ENCODE results near the gene GRXCR1. TPM values are rescaled to one million over a fixed set of nuclear protein-coding genes. Genes with fewer than 3 reads are reported as not detected.

The GRXCR1 gene
- polyA plus RNA-seq, 1 donor (not counting 4 experiments of a cell fraction or from before 2014, with no cell fraction given), result not detected

DNA sequence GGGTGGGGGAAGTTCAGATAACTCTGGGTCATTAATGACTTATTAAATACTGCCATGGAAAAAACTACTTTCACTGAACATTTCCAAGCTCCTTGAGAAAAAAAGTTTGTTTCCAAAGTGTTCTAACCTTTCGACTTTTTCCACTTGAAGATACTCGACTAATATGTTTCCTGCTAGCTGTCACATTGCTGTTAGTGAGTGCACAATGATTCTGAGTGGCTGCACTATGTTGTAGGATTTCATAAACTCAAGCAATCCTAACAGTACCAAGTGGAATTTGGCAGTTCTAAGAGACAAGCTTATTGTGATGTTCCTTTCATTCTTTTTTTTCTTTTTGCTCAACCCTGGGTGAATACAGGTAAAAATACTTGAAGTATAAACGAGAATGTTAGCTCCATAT, 33.4 kb downstream of the GRXCR1 start:
- Histone ChIP-seq H3K79me2 (ENCODE audit: control insufficient read depth, insufficient read depth, low read length) (no peaks in the 10 kb centered on the region), H3K9ac (ENCODE audit: control insufficient read depth, extremely low read depth, insufficient read depth, low read length) (no peak overlapping the region), H2AFZ (ENCODE audit: control insufficient read depth, low read length) (no peak overlapping the region), H4K20me1 (ENCODE audit: control insufficient read depth, extremely low read depth, insufficient read depth, low read length) (no peaks in the 10 kb centered on the region), H3K9me1 (ENCODE audit: control insufficient read depth, extremely low read depth, insufficient read depth, low read length) (no peaks in the 10 kb centered on the region), H3K9me3 (ENCODE audit: control insufficient read depth, low read depth, low read length) (no peaks in the 10 kb centered on the region), H3K4me3 (ENCODE audit: control insufficient read depth in 2 of 3, extremely low read depth in 1 of 3, insufficient read depth in 2 of 3, low read depth in 1 of 3, low read length in 3 of 3) (no peak overlapping the region), H3K4me1 (ENCODE audit: control insufficient read depth, extremely low read depth, insufficient read depth, low read length) (no peaks in the 10 kb centered on the region), H3K4me2 (ENCODE audit: control insufficient read depth, extremely low read depth, insufficient read depth, low read depth, low read length) (no peak overlapping the region), H3K27ac (ENCODE audit: control insufficient read depth, insufficient read depth, low read length) (no peak overlapping the region), H3K27me3 (ENCODE audit: control insufficient read depth, extremely low read depth, insufficient read depth, low read length) (no peaks in the 10 kb centered on the region), H3K36me3 (ENCODE audit: control insufficient read depth in 2 of 2, extremely low read depth in 1 of 2, insufficient read depth in 2 of 2, low read length in 2 of 2) (no peaks in the 10 kb centered on the region)
- no peak for TF ChIP-seq EZH2 (IDR thresholded peaks at IDR 0.05; ENCODE audit: low read length)
- TF ChIP-seq, protein P1, sequence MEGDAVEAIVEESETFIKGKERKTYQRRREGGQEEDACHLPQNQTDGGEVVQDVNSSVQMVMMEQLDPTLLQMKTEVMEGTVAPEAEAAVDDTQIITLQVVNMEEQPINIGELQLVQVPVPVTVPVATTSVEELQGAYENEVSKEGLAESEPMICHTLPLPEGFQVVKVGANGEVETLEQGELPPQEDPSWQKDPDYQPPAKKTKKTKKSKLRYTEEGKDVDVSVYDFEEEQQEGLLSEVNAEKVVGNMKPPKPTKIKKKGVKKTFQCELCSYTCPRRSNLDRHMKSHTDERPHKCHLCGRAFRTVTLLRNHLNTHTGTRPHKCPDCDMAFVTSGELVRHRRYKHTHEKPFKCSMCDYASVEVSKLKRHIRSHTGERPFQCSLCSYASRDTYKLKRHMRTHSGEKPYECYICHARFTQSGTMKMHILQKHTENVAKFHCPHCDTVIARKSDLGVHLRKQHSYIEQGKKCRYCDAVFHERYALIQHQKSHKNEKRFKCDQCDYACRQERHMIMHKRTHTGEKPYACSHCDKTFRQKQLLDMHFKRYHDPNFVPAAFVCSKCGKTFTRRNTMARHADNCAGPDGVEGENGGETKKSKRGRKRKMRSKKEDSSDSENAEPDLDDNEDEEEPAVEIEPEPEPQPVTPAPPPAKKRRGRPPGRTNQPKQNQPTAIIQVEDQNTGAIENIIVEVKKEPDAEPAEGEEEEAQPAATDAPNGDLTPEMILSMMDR (optimal IDR thresholded peaks at IDR 0.05 in 1 of 3, IDR thresholded peaks at IDR 0.05 in 1 of 3, conservative IDR thresholded peaks at IDR 0.05 in 1 of 3; ENCODE audit: extremely low read depth in 1 of 3, insufficient read depth in 2 of 3, low read length in 3 of 3), result no peak
- DNase-seq (ENCODE audit: low read depth, low spot score) (no peak), FAIRE-seq (no peak)
- dilution Hi-C loops (cut with MboI; ENCODE audit: extremely low pct_ligation_motif_present, low sequenced_read_pairs), result no loop called here

DNA sequence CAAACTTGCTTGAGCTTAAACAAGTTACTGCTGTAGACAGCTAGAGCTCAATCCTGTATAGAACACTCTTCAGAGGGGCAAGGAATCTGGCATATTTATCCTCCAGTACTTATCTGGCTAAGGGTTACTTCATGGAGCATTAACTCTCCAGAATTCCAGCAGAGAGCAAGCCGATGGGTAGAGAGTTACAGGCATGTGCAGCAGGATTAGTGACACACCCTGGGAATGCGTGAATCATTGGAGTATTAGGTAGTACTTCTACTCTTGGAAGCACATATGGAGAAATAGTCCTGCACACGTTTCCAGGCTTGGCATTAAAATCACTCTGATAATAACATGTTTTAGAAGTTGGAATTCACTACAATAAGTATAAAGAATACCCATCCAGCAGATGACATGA, 35.4 kb downstream of the GRXCR1 start:
- Histone ChIP-seq H3K4me1 (ENCODE audit: control insufficient read depth, extremely low read depth, insufficient read depth, low read length) (no peaks in the 10 kb centered on the region), H4K20me1 (ENCODE audit: control insufficient read depth, extremely low read depth, insufficient read depth, low read length) (no peaks in the 10 kb centered on the region), H2AFZ (ENCODE audit: control insufficient read depth, low read length) (no peak overlapping the region), H3K4me3 (ENCODE audit: control insufficient read depth in 2 of 3, extremely low read depth in 1 of 3, insufficient read depth in 2 of 3, low read depth in 1 of 3, low read length in 3 of 3) (no peak overlapping the region), H3K4me2 (ENCODE audit: control insufficient read depth, extremely low read depth, insufficient read depth, low read depth, low read length) (no peak overlapping the region), H3K27me3 (ENCODE audit: control insufficient read depth, extremely low read depth, insufficient read depth, low read length) (no peaks in the 10 kb centered on the region), H3K9me1 (ENCODE audit: control insufficient read depth, extremely low read depth, insufficient read depth, low read length) (no peaks in the 10 kb centered on the region), H3K9ac (ENCODE audit: control insufficient read depth, extremely low read depth, insufficient read depth, low read length) (no peak overlapping the region), H3K9me3 (ENCODE audit: control insufficient read depth, low read depth, low read length) (no peaks in the 10 kb centered on the region), H3K27ac (ENCODE audit: control insufficient read depth, insufficient read depth, low read length) (no peak overlapping the region), H3K79me2 (ENCODE audit: control insufficient read depth, insufficient read depth, low read length) (no peaks in the 10 kb centered on the region), H3K36me3 (ENCODE audit: control insufficient read depth in 2 of 2, extremely low read depth in 1 of 2, insufficient read depth in 2 of 2, low read length in 2 of 2) (no peaks in the 10 kb centered on the region)
- FAIRE-seq, result no peak
- TF ChIP-seq, protein P1 (optimal IDR thresholded peaks at IDR 0.05 in 1 of 3, IDR thresholded peaks at IDR 0.05 in 1 of 3, conservative IDR thresholded peaks at IDR 0.05 in 1 of 3; ENCODE audit: extremely low read depth in 1 of 3, insufficient read depth in 2 of 3, low read length in 3 of 3), result no peak
- TF ChIP-seq EZH2 (IDR thresholded peaks at IDR 0.05; ENCODE audit: low read length), result no peak
- DNase-seq (ENCODE audit: low read depth, low spot score), result no peak
- dilution Hi-C loops (cut with MboI; ENCODE audit: extremely low pct_ligation_motif_present, low sequenced_read_pairs), result no loop called here

Data from keratinocyte (primary cell).